IPS-18c (cell line): ENCODE results near the gene MDM1.
A peak's percentile ranks its signal among the peaks of the same experiment; 100 is the strongest.

Experiments used
- H3K4me3 ChIP-seq: 2 replicates; pipeline ENCODE4 v1.7.0; 2013; ENCODE audit warnings: low read depth, mild to moderate bottlenecking, low read length, moderate library complexity; ENCODE audit not compliant: insufficient read depth
- H3K9me3 ChIP-seq: one replicate; pipeline ENCODE4 v1.6.1; 2013; ENCODE audit warnings: mild to moderate bottlenecking, low read length, moderate library complexity; ENCODE audit not compliant: control insufficient read depth, insufficient read depth

MDM1 gene

GRCh38 chr12:68331869-68332727 is at the start of gene MDM1:
MDM1 (minus strand) TSS chr12:68332362; CDS start chr12:68332245, 117 bp downstream.
- Histone ChIP-seq H3K4me3 (peak within 1 kb of the TSS; percentile 63), H3K9me3 (no peaks in the 10 kb centered on the region)

DNA sequence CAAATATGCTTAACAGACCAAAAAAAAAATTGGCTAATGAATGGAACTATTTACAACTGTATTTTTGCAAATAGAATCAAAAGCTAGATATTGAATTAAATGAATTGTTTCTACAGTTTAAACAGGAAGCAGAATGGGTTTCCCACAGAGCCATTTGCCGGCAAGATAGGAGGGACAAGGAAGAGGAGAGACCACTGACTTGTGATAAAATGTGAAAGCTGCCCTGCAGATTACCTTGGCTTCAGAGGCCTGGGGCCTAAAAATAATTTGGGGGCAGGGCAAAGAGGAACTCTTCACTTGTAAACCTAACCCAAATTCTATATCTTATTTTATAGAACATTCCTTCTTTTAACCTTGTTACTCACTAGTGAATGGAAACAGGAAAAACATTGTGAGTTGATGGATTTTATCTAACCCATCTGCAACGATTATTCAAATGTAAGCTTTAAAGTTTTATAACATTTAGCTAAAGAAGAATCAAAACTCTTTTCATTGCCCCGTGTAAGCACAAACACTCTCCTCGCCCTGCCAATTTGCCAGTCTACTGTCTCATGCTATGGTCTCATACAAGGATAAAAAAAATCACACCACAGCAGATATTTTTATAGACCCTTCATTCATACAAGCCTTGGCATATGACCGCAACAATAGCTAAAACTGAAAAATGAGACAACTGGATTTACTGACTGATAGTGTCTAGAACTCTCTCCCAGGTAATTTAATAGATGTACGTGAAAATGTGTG is 49.5 kb upstream of the MDM1 start:
- no peak overlapping the region for H3K4me3 ChIP-seq
- H3K9me3 ChIP-seq = no peaks in the 10 kb centered on the region

GRCh38 chr12:68378872-68379606 is 46.9 kb upstream of the MDM1 start:
- H3K9me3 ChIP-seq = no peaks in the 10 kb centered on the region
- no peak overlapping the region for H3K4me3 ChIP-seq

- no peak overlapping the region for H3K4me3 ChIP-seq
- H3K9me3 ChIP-seq = no peaks in the 10 kb centered on the region
These were observed 45.7 kb upstream of the MDM1 start for GRCh38 chr12:68377881-68378280.

- no peak overlapping the region for H3K4me3 ChIP-seq
These were observed 44.7 kb upstream of the MDM1 start for GRCh38 chr12:68376901-68377300.

DNA sequence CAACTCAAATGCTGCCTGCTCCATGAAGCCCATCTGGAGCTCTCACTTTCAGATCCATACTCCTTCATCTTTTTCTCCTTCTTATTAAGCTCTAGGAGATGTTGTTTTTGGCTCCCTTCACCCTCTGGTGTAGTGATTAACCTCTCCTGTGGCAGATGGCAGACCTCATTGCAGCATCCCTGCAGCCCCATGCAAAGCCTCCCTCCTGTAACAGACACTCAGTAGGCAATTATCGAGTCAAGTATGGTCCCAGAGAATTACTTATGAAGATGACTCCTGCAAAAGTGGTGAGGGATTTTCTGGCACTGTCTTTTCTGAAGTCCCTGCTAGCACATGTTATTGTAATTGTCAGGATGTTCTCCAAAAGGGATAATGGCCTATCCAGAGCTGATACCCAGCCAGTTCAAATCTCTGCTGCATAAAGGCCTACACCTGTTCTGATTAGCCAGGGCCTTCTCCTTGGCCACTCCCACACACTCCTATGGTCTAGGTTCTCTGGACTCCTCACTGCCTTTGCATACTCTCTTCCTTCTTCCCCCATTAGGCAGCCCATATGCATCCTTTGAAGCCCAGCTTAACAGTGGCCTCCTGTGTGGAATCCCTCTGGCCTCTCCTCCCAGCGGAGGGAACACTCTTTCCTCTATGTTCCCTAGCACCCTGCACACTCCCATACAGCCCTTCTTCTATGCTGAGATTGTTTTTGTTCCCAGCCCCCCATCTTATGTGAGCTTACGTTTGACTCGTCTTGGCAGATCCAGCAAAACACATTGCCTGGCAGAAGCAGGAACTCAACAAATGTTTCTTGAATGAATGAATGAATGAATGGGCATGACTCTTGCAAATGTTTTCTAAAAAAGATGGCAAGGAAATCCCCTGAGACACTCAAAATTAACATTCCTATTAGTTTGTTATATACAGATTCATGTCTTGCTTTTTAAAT is 43.9 kb upstream of the MDM1 start:
- Histone ChIP-seq H3K4me3 (no peak overlapping the region), H3K9me3 (no peaks in the 10 kb centered on the region)

More at GRCh38 chr12:68376901-68377300, 44.7 kb upstream of the MDM1 start:
- no peaks in the 10 kb centered on the region for H3K9me3 ChIP-seq

- H3K4me3 ChIP-seq = no peak overlapping the region
- H3K9me3 ChIP-seq = no peaks in the 10 kb centered on the region
These were observed 42.3 kb upstream of the MDM1 start for GRCh38 chr12:68374307-68374982.

- H3K9me3 ChIP-seq = no peaks in the 10 kb centered on the region
- H3K4me3 ChIP-seq = no peak overlapping the region
These were observed 38.5 kb upstream of the MDM1 start for GRCh38 chr12:68370667-68371066.

DNA sequence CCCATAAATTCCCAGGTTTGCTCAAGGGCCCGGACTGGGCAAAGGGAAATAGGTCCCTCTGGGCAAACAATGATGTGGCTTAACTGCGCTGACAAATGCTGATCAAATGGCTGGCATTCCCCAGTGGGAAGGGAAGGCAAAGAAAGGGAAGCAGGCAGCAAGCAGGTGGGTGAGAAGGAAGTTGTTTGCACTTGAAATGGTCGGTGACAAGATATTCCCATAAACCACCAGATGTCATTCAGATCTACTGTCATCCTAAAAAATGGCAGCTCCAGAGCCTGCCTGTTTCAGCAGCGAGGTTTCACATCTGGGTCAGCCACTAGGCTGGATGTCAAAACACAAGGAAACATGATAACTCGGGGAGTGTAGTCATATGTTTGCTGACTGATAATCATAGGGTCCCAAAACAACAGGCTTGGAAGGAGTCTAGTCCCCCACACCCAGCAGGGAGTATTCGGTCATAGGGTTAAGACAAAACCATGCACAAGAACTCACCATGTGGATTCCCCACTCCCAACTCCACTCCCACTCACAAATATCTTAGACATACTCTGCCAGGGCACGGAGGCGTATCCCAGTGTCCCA is 37.9 kb upstream of the MDM1 start:
- no peak overlapping the region for H3K4me3 ChIP-seq
- H3K9me3 ChIP-seq = no peaks in the 10 kb centered on the region

DNA sequence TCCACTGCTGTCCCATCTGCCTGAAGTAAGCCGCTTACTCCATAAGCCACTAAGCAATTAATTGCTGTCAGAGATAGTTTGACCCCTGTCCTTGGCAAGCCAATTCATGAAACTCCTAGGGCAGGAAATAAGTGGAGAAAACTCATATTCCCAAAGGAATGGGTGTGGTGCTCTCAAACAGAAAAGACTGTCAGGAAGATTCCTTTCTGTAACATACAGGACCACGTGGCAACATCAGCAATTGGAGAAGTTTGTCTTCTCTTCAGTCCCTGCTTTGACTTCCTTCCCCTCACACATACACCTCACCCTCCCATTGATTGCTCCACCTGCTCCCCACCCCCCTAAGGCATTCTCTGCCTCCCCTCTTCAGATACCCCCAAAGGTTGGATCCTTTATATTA is 36.2 kb upstream of the MDM1 start:
- Histone ChIP-seq H3K4me3 (no peak overlapping the region), H3K9me3 (no peaks in the 10 kb centered on the region)

DNA sequence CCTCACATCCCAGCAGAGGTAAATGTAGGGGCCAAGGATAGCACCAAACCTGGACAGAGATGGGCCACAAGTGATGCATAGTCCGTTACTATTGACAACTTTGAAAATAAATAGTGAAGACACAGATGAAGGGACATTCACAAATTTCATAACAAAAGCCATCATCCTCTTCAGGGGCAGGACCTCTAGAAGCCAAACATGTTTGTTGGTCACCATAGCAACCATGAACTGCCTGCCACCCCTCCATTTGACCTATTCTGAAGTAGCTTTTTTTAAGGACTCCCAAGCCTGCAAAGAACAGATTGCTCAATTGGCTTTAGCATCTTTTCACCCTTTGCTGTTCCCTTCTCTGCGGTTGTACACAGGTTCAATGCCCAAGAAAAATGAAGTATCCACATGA is 35.7 kb upstream of the MDM1 start:
- H3K9me3 ChIP-seq = no peaks in the 10 kb centered on the region
- no peak overlapping the region for H3K4me3 ChIP-seq

DNA sequence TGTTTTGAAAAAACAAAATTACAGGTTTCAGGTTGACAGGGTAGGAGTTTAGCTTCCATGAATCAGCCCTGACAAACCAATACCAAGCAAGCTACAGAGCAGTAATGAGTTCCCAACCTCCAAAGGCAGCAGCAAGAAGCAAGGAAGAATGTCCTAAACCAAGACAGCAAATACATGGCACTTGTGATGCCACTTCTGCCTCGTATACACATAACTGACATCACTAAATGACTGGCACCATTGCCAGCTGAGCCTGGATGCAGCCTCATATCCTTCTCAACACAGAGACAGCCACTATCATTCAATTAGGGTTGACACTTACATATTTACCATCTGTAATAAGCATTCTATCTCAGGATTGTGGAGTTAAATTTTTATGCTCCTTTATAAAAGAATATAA is 35.0 kb upstream of the MDM1 start:
- Histone ChIP-seq H3K9me3 (no peaks in the 10 kb centered on the region), H3K4me3 (no peak overlapping the region)

GRCh38 chr12:68364893-68365725 is 32.9 kb upstream of the MDM1 start:
- Histone ChIP-seq H3K4me3 (peak overlapping the region; percentile 22; the same call in 1 of the 2 replicates), H3K9me3 (no peaks in the 10 kb centered on the region)

DNA sequence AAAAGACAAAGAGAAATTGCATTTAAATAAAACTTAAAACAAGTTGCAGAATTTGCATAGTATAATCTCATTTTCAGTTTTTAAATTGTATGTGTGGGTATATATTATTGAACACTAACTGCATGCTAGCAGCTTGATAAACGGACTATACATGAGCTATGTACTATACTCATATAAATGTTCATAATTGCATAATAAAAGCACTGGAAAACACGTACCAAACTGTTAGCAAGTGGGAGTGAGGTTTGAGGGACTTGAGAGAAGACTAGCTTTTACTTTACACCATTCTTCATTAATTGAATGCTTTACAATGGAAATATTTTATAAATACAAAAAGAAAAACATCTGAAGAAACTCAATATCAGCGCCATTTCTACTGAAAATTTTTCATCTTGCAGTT is 32.2 kb upstream of the MDM1 start:
- no peaks in the 10 kb centered on the region for H3K9me3 ChIP-seq
- no peak overlapping the region for H3K4me3 ChIP-seq

DNA sequence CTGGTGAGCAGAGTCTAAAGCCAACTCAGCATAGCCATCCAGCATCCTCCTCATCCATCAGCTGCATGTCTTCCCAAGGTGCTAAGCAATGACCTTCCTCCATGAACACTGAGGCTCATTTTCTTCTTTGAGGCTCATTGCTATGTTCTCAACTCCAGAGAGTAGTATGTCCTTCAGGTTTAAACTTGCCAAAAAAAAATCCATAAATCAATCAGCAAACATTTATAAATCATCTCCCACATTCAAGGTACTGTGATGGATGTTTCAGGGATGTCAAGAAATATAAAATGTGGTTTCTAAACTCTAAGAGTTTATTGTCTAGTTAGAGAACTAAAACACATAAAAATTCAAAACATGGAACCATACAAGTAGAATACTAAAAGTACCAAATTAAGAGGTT is 29.8 kb upstream of the MDM1 start:
- no peak overlapping the region for H3K4me3 ChIP-seq
- no peaks in the 10 kb centered on the region for H3K9me3 ChIP-seq
